ENCODE measurements around the gene CLEC1B.
"Not testable (repeated sequence)": the region's sequence is repeated elsewhere in the genome, so short reads cannot be mapped to it uniquely, and the experiment has no call there.

The CLEC1B gene

GRCh38 chr12:9999016-9999415, at the start of gene CLEC1B:
Gene CLEC1B, minus strand, starts transcription at chr12:9999121. Its CDS starts 21 bp downstream, at chr12:9999100.
- DNase-seq: no peak

- peak in 1 of 2 donors; percentile 90 for DNase-seq
These were observed 49.6 kb upstream of the CLEC1B start for GRCh38 chr12:10048526-10048925.

DNA sequence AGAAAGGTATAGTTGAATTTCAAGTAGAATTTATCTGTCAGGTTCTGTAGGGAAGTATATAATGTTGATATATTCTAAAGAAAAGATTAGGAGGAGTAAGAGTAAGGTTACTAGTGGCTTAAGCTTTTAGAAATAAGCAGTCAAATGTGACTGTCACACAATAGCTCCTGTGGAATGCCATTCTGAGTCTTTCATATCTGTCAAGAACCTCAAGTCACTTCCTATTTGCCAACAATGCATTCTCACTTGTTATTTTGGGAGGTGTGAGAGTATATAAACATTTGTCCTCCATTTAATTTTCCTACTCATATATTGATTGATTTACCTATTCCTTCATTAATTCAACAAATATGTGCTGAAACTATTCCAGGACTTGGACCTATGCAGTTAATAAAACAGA, 43.2 kb upstream of the CLEC1B start:
- DNase-seq: peak in 1 of 2 donors; percentile 37

DNA sequence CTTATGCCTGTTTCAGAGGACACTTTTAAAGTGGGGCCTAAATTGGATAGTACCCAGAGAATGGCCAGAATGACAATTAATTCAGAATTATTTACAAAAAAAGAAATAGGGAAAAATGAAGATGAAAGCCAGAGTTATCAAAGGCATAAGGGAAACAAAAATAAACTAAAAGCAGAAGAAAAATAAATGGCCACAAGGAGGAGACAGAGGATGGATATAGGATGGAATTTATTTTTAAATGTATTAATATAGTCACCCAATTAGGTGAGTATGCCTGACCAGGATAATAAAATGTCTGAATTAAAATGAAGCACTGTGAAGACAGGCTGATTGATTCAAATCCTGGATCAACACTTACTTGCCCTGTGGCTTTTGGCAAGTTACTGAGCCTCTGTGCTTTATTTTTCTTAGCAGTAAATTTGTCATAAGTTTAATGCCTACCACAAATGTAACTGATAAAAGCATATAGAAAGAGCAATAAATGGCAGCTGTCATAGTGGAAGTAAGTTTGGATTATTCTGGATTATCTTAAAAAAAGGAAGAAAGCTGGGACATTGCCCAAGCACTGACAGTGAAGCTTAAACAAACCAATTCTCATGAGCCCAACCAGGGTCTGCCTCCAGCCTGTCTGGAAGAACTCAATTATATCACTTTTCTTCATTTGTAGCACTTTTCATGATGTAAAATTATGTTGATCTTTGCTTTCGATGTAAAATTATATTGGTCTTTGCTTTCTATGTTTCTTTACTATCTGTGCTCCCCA, 35.0 kb upstream of the CLEC1B start:
- peak in 1 of 2 donors; percentile 56 for DNase-seq

- no peak for DNase-seq
These were observed 32.9 kb upstream of the CLEC1B start for GRCh38 chr12:10031771-10032175.

DNA sequence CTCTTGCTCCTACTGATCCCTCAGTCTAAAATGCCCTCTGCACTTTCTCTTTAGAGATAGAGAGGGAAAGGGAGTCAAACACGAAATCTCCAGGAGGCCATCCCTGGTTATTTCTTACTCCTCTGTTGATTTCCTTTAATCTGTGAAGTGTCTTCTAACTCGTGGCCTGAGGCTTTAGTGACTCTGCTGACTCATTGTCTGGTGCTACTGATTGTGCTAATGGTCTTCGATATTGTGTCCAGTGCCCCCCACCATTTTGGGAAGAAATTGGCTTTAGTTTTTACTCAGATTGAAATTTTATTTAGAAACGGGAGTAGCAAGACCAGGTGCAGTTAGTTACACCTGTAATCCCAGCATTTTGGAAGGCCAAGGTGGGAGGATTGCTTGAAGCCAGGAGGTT, 32.4 kb upstream of the CLEC1B start:
- DNase-seq: no peak

- DNase-seq: no peak
These were observed 31.5 kb upstream of the CLEC1B start, which contains the start of gene CLEC9A for GRCh38 chr12:10030446-10030845. Gene CLEC9A, plus strand, starts transcription at chr12:10030682. Its CDS starts 22,006 bp downstream, at chr12:10052688.

DNA sequence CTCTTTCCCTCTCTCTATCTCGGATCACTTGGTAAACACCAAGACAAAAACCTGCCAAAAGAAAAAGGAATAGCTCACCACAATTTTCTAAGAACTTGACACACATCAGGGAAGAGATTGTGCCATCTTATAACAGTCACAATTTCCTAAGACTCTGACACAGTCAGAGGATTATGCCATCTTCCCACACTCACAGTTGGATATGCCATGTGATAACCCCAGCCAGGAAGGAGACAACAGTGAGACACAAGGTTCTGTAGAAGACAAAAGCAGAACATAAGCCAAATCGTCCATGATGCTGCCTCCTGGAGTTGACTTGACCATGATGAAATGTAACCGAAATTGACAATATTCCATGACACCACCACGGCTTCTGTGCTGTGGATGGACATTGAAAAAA, 28.8 kb upstream of the CLEC1B start:
- peak in 1 of 2 donors; percentile 61 for DNase-seq

DNA sequence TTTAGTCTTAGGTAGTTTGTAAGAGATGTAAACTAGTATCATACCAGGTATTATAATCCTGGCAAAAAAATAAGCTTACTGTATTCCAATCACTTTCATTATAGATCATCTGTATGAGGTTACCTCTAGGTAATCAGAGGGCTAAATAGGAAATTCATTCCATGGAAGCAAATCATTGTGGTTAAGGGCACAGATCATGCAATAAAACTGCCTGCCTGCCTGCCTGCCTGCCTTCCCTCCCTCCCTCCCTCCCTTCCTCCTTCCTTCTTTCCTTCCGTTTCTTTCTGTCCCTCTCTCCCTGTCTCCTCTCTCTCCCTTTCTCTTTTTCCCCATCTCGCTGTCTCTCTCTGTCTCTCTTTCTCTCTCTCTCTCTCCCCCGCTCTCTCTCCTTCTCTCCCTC, 28.4 kb upstream of the CLEC1B start:
- no peak for DNase-seq

- DNase-seq: not testable (repeated sequence)
These were observed 27.7 kb upstream of the CLEC1B start for GRCh38 chr12:10026666-10027065.

- no peak for DNase-seq
These were observed 26.3 kb upstream of the CLEC1B start for GRCh38 chr12:10025236-10025635.

DNA sequence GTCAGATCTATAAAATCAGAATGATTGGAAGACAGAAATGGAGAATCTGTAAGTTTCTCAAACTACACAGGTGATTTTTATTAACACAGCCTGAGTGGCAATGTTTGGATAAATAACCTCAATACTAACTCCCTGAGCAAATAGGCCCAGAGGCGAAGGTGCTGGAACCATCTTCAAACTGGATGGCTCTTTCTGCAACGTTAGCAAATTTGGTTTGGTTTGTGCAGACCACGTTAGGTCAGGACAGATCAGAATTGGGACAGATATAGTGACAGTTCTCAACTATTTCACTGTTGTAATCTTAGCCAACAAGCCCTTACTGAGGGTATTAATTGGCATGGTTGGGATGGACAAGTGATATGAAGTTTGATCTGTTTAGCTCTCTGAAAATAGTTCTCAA, 22.4 kb upstream of the CLEC1B start:
- no peak for DNase-seq

GRCh38 chr12:10018386-10018785, 19.5 kb upstream of the CLEC1B start:
- peak in 1 of 2 donors; percentile 45 for DNase-seq

DNA sequence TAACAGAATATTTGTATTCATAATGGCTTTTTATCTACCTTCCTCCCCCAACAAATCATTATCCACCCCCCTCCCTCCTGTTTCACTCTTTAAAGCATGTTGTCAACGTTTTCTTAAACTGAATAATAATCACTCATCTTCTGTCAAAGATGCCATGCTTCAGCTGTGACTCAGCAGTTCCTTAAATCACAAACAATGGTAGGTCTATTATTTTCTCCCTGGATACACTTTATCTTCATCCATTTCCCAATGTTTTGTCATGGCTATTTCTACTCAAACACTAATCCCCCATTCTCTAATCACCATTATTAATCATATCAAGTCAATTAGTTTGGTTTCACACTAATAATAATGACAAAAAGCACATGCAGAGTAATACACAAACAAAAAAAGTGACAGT, 18.0 kb upstream of the CLEC1B start:
- DNase-seq: peak in 1 of 2 donors; percentile 42

GRCh38 chr12:10015450-10015849, 16.5 kb upstream of the CLEC1B start:
- no peak for DNase-seq

DNA sequence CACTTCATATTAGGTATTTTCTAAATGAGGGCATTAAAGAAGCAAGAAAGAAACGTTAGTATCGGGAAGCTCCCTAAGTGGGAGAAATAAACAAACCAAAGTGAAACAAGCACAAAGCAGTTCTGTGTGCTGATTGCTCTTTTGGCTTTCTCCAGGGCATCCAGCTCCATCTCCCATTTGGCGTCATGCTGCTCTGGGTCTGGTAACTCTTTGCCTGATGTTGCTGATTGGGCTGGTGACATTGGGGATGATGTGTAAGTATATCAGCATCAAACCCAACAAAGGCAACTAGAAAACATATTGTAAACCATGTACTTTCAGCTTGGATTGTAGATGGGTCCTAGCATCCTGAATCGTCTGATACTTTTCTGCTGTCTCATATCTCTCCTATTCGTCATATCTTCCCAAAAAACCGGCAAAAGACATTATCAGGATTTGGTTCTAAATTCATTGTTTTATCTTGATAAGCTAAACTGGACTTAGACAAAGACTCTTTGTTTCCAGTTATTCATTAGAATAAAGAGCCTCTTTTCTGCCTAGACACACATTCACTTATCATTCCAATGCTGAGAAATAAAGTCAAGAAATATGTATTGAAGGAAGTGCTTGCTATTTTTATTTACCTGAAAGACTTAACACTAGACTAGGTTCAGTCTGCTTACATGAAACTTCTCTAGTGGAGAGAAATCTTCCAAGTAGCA, 13.9 kb upstream of the CLEC1B start:
- DNase-seq: no peak

GRCh38 chr12:10001171-10001776, 2.4 kb upstream of the CLEC1B start:
- DNase-seq: no peak

GRCh38 chr12:9992296-9992695, 6.6 kb downstream of the CLEC1B start:
- peak in 1 of 2 donors; percentile 65 for DNase-seq

DNA sequence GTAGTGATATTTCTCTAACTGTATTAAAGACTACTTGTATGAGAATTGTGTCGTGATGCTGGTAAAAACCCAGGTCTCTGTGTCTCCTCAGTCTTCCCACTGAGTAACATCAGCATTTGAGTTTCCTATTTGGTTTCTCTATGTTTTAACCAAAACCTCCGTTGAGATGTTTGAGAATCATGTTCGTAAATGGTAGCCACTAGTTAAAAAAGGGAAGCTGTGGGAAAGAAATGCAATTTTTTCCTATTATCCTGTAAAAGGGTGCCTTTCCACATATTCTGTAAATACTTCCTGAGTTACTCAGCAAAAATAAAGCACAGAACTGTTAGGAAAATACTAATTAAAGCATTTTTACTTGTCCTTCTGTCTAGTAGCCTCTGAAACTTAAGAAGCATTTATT, 7.0 kb downstream of the CLEC1B start:
- peak in 1 of 2 donors; percentile 53 for DNase-seq

DNA sequence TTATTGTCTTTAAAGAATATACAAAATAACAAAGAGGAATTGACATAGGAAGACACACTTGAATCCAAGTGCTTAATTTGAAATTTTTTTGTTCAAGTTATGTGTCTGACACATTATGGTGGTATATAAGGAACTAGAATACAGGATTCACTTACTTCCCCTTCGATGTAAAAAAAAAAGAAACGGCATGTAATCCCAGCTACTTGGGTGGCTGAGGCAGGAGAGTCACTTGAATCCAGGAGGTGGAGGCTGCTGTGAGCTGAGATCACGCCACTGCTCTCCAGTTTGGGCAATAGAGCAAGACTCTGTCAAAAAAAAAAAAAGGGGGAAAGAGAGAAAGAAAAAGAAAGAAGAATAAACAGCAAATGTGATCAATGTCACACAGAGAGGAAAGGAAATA, 18.8 kb downstream of the CLEC1B start:
- no peak for DNase-seq

- DNase-seq: no peak
These were observed 21.0 kb downstream of the CLEC1B start for GRCh38 chr12:9977916-9978315.

DNA sequence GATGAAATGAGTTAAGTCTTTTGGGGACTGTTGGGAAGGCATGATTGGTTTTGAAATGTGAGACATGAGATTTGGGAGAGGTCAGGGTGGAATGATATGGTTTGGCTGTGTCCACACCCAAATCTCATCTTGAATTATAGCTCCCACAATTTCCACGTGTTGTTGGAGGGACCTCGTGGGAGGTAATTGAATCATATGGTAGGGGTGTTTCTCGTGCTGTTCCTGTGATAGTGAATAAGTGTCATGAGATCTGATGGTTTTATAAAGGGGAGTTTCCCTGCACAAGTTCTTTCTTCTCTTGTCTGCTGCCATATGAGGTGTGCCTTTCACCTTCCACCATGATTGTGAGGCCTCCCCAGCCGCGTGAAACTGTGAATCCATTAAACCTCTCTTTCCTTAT, 22.3 kb downstream of the CLEC1B start:
- DNase-seq: not testable (repeated sequence)

DNA sequence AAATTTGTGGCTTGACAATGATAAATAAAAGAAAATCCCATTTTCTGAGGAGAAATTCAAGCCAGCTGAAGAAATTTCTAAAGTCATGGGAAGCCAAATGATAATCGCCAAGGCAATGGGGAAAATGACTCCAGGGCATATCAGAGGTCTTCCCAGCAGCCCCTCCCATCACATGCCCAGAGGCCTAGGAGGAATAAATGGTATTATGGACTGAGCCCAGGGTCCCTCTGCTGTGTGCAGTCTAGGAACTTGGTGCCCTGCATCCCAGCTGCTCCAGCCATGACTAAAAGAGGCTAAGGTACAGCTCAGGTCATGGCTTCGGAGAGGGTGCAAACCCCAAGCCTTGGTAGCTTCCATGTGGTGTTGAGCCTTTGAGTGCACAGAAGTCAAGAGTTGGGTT, 23.3 kb downstream of the CLEC1B start:
- no peak for DNase-seq

- DNase-seq: not testable (repeated sequence)
These were observed 24.2 kb downstream of the CLEC1B start for GRCh38 chr12:9974731-9975130.
